Fibroblast of lung (primary cell): ENCODE results near the gene SMARCA5.

ENCODE experiments used
- EZH2 ChIP-seq: IDR thresholded peaks from 2 replicates; pipeline ENCODE4 v1.5.1; 2012; ENCODE audit warnings: low read length, control low read depth, mild to moderate bottlenecking; ENCODE audit errors: missing control alignments
- TF ChIP-seq, protein P1 (sequence below), 2 donors: IDR thresholded peaks in 1 of 2; conservative IDR thresholded peaks in 1 of 2; 1 replicate in 1 of 2; 2 replicates in 1 of 2; pipeline ENCODE4 v1.5.1; 2011 to 2012; ENCODE audit warnings: low read length in 2 of 2, control low read depth in 1 of 2, inconsistent platforms in 1 of 2, low read depth in 1 of 2, mild to moderate bottlenecking in 1 of 2

DNA sequence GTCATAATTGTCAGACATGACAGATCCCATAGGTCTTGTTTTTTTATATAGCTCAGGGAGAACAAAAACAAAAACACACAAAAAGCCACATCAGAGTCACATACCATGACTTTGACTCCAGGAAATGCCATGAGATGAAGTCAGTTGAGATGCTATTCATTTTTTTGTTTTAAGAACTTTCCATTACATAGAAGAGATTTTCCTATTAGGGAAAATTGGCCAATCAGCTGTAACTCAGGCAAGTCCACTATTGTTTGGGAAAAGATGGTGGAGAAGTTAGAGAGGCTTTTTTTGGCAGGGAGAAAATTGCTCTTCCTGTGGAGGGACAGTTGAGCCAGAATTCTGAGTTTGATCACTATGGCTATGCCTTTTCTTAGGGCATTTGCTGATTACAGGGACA, 72.6 kb downstream of the SMARCA5 start:
- TF ChIP-seq, protein P1, sequence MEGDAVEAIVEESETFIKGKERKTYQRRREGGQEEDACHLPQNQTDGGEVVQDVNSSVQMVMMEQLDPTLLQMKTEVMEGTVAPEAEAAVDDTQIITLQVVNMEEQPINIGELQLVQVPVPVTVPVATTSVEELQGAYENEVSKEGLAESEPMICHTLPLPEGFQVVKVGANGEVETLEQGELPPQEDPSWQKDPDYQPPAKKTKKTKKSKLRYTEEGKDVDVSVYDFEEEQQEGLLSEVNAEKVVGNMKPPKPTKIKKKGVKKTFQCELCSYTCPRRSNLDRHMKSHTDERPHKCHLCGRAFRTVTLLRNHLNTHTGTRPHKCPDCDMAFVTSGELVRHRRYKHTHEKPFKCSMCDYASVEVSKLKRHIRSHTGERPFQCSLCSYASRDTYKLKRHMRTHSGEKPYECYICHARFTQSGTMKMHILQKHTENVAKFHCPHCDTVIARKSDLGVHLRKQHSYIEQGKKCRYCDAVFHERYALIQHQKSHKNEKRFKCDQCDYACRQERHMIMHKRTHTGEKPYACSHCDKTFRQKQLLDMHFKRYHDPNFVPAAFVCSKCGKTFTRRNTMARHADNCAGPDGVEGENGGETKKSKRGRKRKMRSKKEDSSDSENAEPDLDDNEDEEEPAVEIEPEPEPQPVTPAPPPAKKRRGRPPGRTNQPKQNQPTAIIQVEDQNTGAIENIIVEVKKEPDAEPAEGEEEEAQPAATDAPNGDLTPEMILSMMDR (conservative IDR thresholded peaks at IDR 0.05 in 1 of 2, IDR thresholded peaks at IDR 0.05 in 1 of 2; ENCODE audit: low read depth in 1 of 2, low read length in 2 of 2) = no peak
- no peak for TF ChIP-seq EZH2
